ENCODE results near the gene ZDHHC19. TPM values are rescaled to one million over a fixed set of nuclear protein-coding genes. Genes with fewer than 3 reads are reported as not detected.

ZDHHC19 gene
- total RNA-seq, 2 experiments from 2014 or later, result not detected

DNA sequence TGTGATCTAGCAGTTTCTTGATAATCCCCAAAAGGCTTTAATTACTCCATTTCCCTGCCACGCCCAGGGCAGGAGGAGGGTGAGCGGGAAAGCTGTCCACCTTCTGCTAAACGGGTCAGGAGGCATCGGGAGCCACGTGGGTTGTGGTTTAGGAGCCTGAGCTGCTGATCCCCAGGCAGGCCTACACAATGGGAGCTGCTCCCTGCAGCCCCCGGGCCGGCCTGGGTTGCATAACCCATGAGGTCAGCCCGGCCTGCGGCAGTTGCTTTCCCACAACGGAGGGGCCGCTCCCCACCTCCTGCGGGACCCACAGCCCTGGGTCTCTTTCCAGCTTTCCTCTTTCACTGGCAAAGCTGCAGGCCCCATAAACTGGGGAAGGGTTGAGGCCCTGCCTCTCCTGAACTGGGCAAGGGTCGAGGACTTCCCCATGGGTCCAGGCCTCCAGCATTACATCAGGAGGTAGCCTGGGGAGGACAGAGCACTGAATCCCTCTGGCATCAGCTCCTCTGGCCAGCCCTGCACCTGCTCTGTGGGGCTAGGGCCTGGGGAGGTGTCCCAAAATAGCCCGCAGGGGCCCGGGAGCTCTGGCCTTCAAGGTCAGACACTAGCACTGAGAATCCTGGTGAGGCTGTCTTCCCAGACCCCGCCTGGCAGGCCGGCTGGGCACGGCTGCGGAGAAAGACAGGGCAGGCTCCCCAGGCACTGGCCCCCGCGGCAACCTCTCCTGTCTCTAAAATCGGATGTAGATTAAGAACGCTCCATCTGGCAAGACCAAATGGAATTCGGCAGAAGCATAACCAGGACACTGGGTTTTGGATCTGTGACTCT lies 47.3 kb downstream of the ZDHHC19 start:
- peaks cover 13% of the 10 kb centered on the region for H3K4me1 ChIP-seq (ENCODE audit: insufficient read depth, low read length)
- POLR2A ChIA-PET, result no interaction called here
- no peaks in the 10 kb centered on the region for H3K9me3 ChIP-seq (ENCODE audit: control insufficient read depth in 1 of 2, insufficient read depth in 1 of 2, low read length in 2 of 2)
- no peaks in the 10 kb centered on the region for H3K36me3 Mint-ChIP-seq (ENCODE audit: low read depth)
- no peaks in the 10 kb centered on the region for H3K27me3 ChIP-seq (ENCODE audit: control insufficient read depth in 1 of 2, insufficient read depth in 2 of 2, low read length in 2 of 2)
- H3K9me3 Mint-ChIP-seq, result no peaks in the 10 kb centered on the region
- no peaks in the 10 kb centered on the region for H3K36me3 ChIP-seq (ENCODE audit: insufficient read depth, low read length)
- TF ChIP-seq CTCF (IDR thresholded peaks at IDR 0.05), result no peak
- no peak for DNase-seq
- H3K4me1 Mint-ChIP-seq (ENCODE audit: low read depth), result peaks cover 5% of the 10 kb centered on the region
- no peak overlapping the region for H3K4me3 ChIP-seq (ENCODE audit: low read length)
- H3K27me3 Mint-ChIP-seq, result no peaks in the 10 kb centered on the region
- H3K27ac Mint-ChIP-seq, result no peak overlapping the region
- no peak overlapping the region for H3K4me3 Mint-ChIP-seq
- CTCF ChIA-PET, result no interaction called here
- intact Hi-C loops (cut with DNase I, micrococcal nuclease), result no loop called here
- no peak for ATAC-seq (ENCODE audit: poor library complexity)
- no peak overlapping the region for H3K27ac ChIP-seq (ENCODE audit: low read depth in 1 of 2, low read length in 2 of 2)

DNA sequence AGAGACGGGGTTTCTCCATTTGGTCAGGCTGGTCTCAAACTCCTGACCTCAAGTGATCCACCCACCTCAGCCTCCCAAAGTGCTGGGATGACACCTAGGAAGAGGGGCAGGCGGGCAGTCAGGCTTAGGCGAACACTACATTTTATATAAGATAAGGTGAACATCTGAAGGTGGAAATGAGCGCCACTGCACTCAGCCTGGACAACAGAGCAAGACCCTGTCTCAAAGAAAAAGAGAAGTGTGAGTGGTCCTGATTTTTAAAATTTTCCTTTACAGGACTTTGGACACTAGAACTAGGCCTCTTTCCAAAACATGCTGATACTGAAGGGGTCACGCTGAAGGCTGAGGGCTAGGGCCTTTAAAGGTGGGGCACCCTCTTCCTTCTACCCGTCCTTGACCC lies 48.0 kb downstream of the ZDHHC19 start:
- H3K27ac ChIP-seq (ENCODE audit: low read depth in 1 of 2, low read length in 2 of 2), result no peak overlapping the region
- intact Hi-C loops (cut with DNase I, micrococcal nuclease), result no loop called here
- H3K27me3 ChIP-seq (ENCODE audit: control insufficient read depth in 1 of 2, insufficient read depth in 2 of 2, low read length in 2 of 2), result no peaks in the 10 kb centered on the region
- Mint-ChIP-seq H3K27ac (no peak overlapping the region), H3K36me3 (ENCODE audit: low read depth) (no peaks in the 10 kb centered on the region), H3K4me1 (ENCODE audit: low read depth) (peaks cover 5% of the 10 kb centered on the region), H3K9me3 (no peaks in the 10 kb centered on the region), H3K4me3 (no peak overlapping the region), H3K27me3 (no peaks in the 10 kb centered on the region)
- H3K4me3 ChIP-seq (ENCODE audit: low read length), result no peak overlapping the region
- H3K36me3 ChIP-seq (ENCODE audit: insufficient read depth, low read length), result no peaks in the 10 kb centered on the region
- ATAC-seq (ENCODE audit: poor library complexity), result no peak
- no peak for TF ChIP-seq CTCF (IDR thresholded peaks at IDR 0.05)
- CTCF ChIA-PET, result no interaction called here
- DNase-seq, result no peak
- peaks cover 13% of the 10 kb centered on the region for H3K4me1 ChIP-seq (ENCODE audit: insufficient read depth, low read length)
- POLR2A ChIA-PET, result no interaction called here
- H3K9me3 ChIP-seq (ENCODE audit: control insufficient read depth in 1 of 2, insufficient read depth in 1 of 2, low read length in 2 of 2), result no peaks in the 10 kb centered on the region

GRCh38 chr3:196162679-196163078 lies 48.5 kb downstream of the ZDHHC19 start:
- no peak for TF ChIP-seq CTCF (IDR thresholded peaks at IDR 0.05)
- no peaks in the 10 kb centered on the region for H3K27me3 Mint-ChIP-seq
- Histone ChIP-seq H3K9me3 (ENCODE audit: control insufficient read depth in 1 of 2, insufficient read depth in 1 of 2, low read length in 2 of 2) (no peaks in the 10 kb centered on the region), H3K27ac (ENCODE audit: low read depth in 1 of 2, low read length in 2 of 2) (no peak overlapping the region), H3K4me1 (ENCODE audit: insufficient read depth, low read length) (peaks cover 9% of the 10 kb centered on the region), H3K27me3 (ENCODE audit: control insufficient read depth in 1 of 2, insufficient read depth in 2 of 2, low read length in 2 of 2) (no peaks in the 10 kb centered on the region), H3K4me3 (ENCODE audit: low read length) (no peak overlapping the region), H3K36me3 (ENCODE audit: insufficient read depth, low read length) (no peaks in the 10 kb centered on the region)
- H3K9me3 Mint-ChIP-seq, result no peaks in the 10 kb centered on the region
- no peak overlapping the region for H3K27ac Mint-ChIP-seq
- H3K36me3 Mint-ChIP-seq (ENCODE audit: low read depth), result no peaks in the 10 kb centered on the region
- H3K4me1 Mint-ChIP-seq (ENCODE audit: low read depth), result peaks cover 5% of the 10 kb centered on the region
- ATAC-seq (ENCODE audit: poor library complexity), result no peak
- CTCF ChIA-PET, result no interaction called here
- POLR2A ChIA-PET, result no interaction called here
- H3K4me3 Mint-ChIP-seq, result no peak overlapping the region
- no peak for DNase-seq
- intact Hi-C loops (cut with DNase I, micrococcal nuclease), result no loop called here

Measured in CD4-positive, alpha-beta T cell (primary cell).